HG03175 (cell line): ENCODE data around the gene GUCD1.

Experiments
- ATAC-seq: cut with Tn5 transposase; IDR thresholded peaks from one replicate; pipeline ENCODE4 v1.9.1; 2021; ENCODE audit warnings: mild to moderate bottlenecking, moderate library complexity; ENCODE audit not compliant: unreplicated experiment

GUCD1 gene

GRCh38 chr22:24504956-24505736 lies 49.8 kb downstream of the GUCD1 start:
- no peak for ATAC-seq

- ATAC-seq = no peak
These were observed 50.4 kb downstream of the GUCD1 start for GRCh38 chr22:24504540-24504939.

GRCh38 chr22:24503843-24504338 lies 51.0 kb downstream of the GUCD1 start:
- no peak for ATAC-seq

- ATAC-seq = no peak
These were observed 51.6 kb downstream of the GUCD1 start for GRCh38 chr22:24503137-24503842.

GRCh38 chr22:24502541-24502940 lies 52.4 kb downstream of the GUCD1 start:
- ATAC-seq = no peak

GRCh38 chr22:24502034-24502433 lies 52.9 kb downstream of the GUCD1 start:
- ATAC-seq = no peak

- no peak for ATAC-seq
These were observed 53.5 kb downstream of the GUCD1 start for GRCh38 chr22:24501301-24502005.

GRCh38 chr22:24500277-24500820 lies 54.6 kb downstream of the GUCD1 start:
- ATAC-seq = no peak

GRCh38 chr22:24499706-24500276 lies 55.1 kb downstream of the GUCD1 start:
- ATAC-seq = no peak

GRCh38 chr22:24498824-24499223 lies 56.1 kb downstream of the GUCD1 start:
- no peak for ATAC-seq

- ATAC-seq = no peak
These were observed 57.1 kb downstream of the GUCD1 start for GRCh38 chr22:24497841-24498258.

- ATAC-seq = no peak
These were observed 58.3 kb downstream of the GUCD1 start for GRCh38 chr22:24496661-24497060.

- no peak for ATAC-seq
These were observed 58.7 kb downstream of the GUCD1 start for GRCh38 chr22:24496234-24496633.

GRCh38 chr22:24495365-24495675 lies 59.6 kb downstream of the GUCD1 start:
- ATAC-seq = no peak

GRCh38 chr22:24494528-24495364 lies 60.2 kb downstream of the GUCD1 start, which contains the start of gene UPB1:
TSS of gene UPB1 (plus strand) at chr22:24495332. CDS start at chr22:24495404, 72 bp downstream.
- no peak for ATAC-seq

- no peak for ATAC-seq
These were observed 60.8 kb downstream of the GUCD1 start for GRCh38 chr22:24494167-24494527.

- ATAC-seq = no peak
These were observed 62.5 kb downstream of the GUCD1 start for GRCh38 chr22:24492391-24492790.
